IPS-18a (cell line): ENCODE measurements around the gene TEX19.
"Not testable (repeated sequence)": the region's sequence is repeated elsewhere in the genome, so short reads cannot be mapped to it uniquely, and the experiment has no call there.

Experiments
- H3K27ac ChIP-seq: one replicate; pipeline ENCODE4 v1.5.1; 2013; ENCODE audit warnings: low read length
- H3K27me3 ChIP-seq: one replicate; pipeline ENCODE4 v1.6.1; 2013; ENCODE audit warnings: mild to moderate bottlenecking, low read length; ENCODE audit not compliant: control insufficient read depth, insufficient read depth
- H3K36me3 ChIP-seq: one replicate; pipeline ENCODE4 v1.6.1; 2013; ENCODE audit warnings: low read depth, low read length; ENCODE audit not compliant: control insufficient read depth
- H3K4me1 ChIP-seq: one replicate; pipeline ENCODE4 v1.6.1; 2013; ENCODE audit warnings: low read depth, low read length; ENCODE audit not compliant: control insufficient read depth
- H3K4me3 ChIP-seq: one replicate; pipeline ENCODE4 v1.5.1; 2013; ENCODE audit warnings: low read length
- H3K9ac ChIP-seq: one replicate; pipeline ENCODE4 v1.6.1; 2013; ENCODE audit warnings: mild to moderate bottlenecking, low read length, moderate library complexity
- H3K9me3 ChIP-seq: one replicate; pipeline ENCODE4 v1.6.1; 2013; ENCODE audit warnings: low read depth, low read length; ENCODE audit not compliant: control insufficient read depth

The TEX19 gene

GRCh38 chr17:82406131-82406671, 47.2 kb downstream of the TEX19 start:
- no peak overlapping the region for H3K4me3 ChIP-seq
- no peaks in the 10 kb centered on the region for H3K4me1 ChIP-seq
- no peaks in the 10 kb centered on the region for H3K9me3 ChIP-seq
- H3K9ac ChIP-seq = no peak overlapping the region
- H3K27ac ChIP-seq = no peak overlapping the region
- H3K36me3 ChIP-seq = no peaks in the 10 kb centered on the region
- no peaks in the 10 kb centered on the region for H3K27me3 ChIP-seq

GRCh38 chr17:82407255-82407654, 48.2 kb downstream of the TEX19 start:
- H3K27ac ChIP-seq = no peak overlapping the region
- no peak overlapping the region for H3K4me3 ChIP-seq
- H3K9ac ChIP-seq = no peak overlapping the region
- no peaks in the 10 kb centered on the region for H3K4me1 ChIP-seq
- no peaks in the 10 kb centered on the region for H3K9me3 ChIP-seq
- no peaks in the 10 kb centered on the region for H3K36me3 ChIP-seq
- H3K27me3 ChIP-seq = no peaks in the 10 kb centered on the region

- Histone ChIP-seq H3K4me1 (no peaks in the 10 kb centered on the region), H3K27ac (no peak overlapping the region), H3K4me3 (no peak overlapping the region), H3K27me3 (no peaks in the 10 kb centered on the region), H3K9ac (no peak overlapping the region), H3K9me3 (no peaks in the 10 kb centered on the region), H3K36me3 (no peaks in the 10 kb centered on the region)
Observed at GRCh38 chr17:82408288-82408937, 49.4 kb downstream of the TEX19 start.

GRCh38 chr17:82408938-82409318, 49.9 kb downstream of the TEX19 start:
- Histone ChIP-seq H3K36me3 (no peaks in the 10 kb centered on the region), H3K27ac (no peak overlapping the region), H3K9ac (no peak overlapping the region), H3K4me3 (no peak overlapping the region), H3K9me3 (no peaks in the 10 kb centered on the region), H3K4me1 (no peaks in the 10 kb centered on the region), H3K27me3 (no peaks in the 10 kb centered on the region)

GRCh38 chr17:82410014-82410716, 51.1 kb downstream of the TEX19 start:
- Histone ChIP-seq H3K27me3 (no peaks in the 10 kb centered on the region), H3K36me3 (no peaks in the 10 kb centered on the region), H3K4me1 (no peaks in the 10 kb centered on the region), H3K4me3 (no peak overlapping the region), H3K27ac (no peak overlapping the region), H3K9me3 (no peaks in the 10 kb centered on the region), H3K9ac (no peak overlapping the region)

- no peaks in the 10 kb centered on the region for H3K27me3 ChIP-seq
- H3K36me3 ChIP-seq = no peaks in the 10 kb centered on the region
- H3K4me3 ChIP-seq = no peak overlapping the region
- H3K9me3 ChIP-seq = no peaks in the 10 kb centered on the region
- H3K4me1 ChIP-seq = no peaks in the 10 kb centered on the region
- H3K9ac ChIP-seq = no peak overlapping the region
- no peak overlapping the region for H3K27ac ChIP-seq
Observed at GRCh38 chr17:82411396-82412053, 52.5 kb downstream of the TEX19 start.

GRCh38 chr17:82412081-82412480, 53.0 kb downstream of the TEX19 start:
- not testable (repeated sequence) for H3K27me3 ChIP-seq, H3K27ac ChIP-seq, H3K36me3 ChIP-seq, H3K9me3 ChIP-seq, H3K9ac ChIP-seq, H3K4me1 ChIP-seq, H3K4me3 ChIP-seq

- Histone ChIP-seq H3K27ac (no peak overlapping the region), H3K4me3 (no peak overlapping the region), H3K27me3 (no peaks in the 10 kb centered on the region), H3K36me3 (no peaks in the 10 kb centered on the region), H3K4me1 (no peaks in the 10 kb centered on the region), H3K9me3 (no peaks in the 10 kb centered on the region), H3K9ac (no peak overlapping the region)
Observed at GRCh38 chr17:82412535-82413520, 53.8 kb downstream of the TEX19 start.
